Cerebellar nuclear complex (tissue), 1 donor: Measurements from ENCODE around the gene BMP2K.
"Not testable (repeated sequence)": the region's sequence is repeated elsewhere in the genome, so short reads cannot be mapped to it uniquely, and the experiment has no call there.

ENCODE experiments used
- DNase-seq, 2 experiments: peaks; one replicate each; lab custom pipeline; 2025; lab: John Stamatoyannopoulos, UW

Gene BMP2K

GRCh38 chr4:78863254-78863869 lies 87.2 kb downstream of the BMP2K start:
- DNase-seq = no peak

GRCh38 chr4:78863991-78864390 lies 87.8 kb downstream of the BMP2K start:
- DNase-seq = no peak

DNA sequence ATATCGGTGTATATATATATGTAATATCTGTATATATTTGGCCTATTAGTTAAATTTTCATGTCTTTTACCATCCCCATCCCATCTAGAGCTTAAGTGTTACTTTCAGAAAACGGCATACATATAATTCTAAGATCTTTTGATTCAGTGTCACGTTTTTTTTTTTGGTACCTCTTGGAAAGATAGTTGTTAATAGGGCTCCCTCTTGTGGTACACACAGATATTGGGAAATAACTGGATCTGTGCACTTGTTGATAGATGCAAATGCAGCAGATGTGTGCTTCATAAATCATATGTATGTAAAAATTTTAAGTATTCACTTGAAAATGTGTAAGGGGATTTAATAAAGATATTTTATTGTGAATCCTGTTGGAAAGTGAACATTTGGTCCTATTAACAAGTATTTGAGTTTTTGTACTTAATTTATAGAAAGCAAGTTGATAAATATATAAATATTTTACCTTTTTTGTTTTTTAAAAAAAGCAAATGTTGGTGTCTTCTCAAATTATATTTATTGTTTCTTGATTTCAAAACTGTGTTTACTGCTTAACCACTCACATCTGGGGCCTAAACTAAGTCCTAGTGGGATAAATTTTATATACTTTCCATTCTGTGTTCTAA lies 88.4 kb downstream of the BMP2K start:
- DNase-seq = no peak

DNA sequence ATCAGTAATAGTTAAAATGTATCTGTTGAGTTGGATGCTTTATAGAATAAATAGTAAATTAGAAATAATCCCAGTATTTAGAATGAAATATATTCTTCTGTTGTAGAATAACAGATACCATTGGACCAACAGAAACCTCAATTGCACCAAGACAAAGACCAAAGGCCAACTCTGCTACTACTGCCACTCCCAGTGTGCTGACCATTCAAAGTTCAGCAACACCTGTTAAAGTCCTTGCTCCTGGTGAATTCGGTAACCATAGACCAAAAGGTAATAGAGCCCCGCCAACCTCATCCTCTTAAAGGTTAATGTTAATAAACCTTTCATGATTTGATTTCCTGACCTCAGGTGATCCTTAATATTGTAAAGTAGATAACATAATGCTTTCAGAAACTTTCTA lies 89.3 kb downstream of the BMP2K start:
- DNase-seq = no peak

DNA sequence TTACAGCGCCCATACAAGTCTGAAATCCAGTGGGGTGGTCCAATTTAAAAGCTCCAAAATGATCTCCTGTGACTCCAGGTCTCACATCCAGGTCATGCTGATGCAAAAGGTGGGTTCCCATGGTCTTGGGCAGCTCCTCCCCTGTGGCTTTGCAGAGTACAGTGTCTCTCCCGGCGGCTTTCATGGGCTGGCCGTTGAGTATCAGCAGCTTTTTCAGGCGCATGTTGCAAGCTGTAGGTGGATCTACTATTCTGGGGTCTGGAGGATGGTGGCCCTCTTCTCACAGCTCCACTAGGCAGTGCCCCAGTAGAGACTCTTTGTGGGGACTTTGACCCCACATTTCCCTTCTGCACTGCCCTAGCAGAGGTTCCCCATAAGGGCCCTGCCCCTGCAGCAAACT lies 92.6 kb downstream of the BMP2K start:
- DNase-seq = not testable (repeated sequence)

GRCh38 chr4:78870056-78870455 lies 93.9 kb downstream of the BMP2K start:
- no peak for DNase-seq

- DNase-seq = no peak
These were observed 100.6 kb downstream of the BMP2K start for GRCh38 chr4:78876568-78877320.

GRCh38 chr4:78878031-78878430 lies 101.9 kb downstream of the BMP2K start:
- DNase-seq = no peak

DNA sequence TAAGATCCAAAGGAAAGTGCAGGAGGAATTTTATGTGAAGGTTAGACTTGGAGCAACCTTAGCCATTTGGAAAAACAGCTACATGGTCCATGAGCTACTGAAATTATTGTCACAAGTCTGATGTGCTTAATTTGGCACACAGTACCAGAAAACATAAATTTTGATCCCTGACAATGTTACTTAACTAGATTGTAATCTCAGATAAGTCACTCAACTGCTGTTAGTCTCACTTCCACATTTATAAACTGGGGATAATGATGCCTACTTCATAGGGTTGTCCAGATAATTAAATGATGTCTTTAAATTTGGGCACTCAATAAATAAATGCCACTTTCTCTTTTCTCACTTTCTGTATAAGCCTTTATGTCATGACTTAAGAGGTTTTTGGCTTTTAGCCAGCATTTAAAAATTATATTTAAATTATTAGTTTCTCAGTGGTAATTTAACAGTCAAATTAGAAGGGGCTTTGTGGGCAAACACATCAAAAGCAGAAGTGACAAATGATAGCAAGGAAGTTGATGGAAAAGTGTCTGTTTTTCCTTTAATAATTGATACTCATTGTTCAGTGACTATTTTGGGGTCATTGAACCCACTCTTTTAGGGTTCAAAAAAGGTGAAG lies 104.8 kb downstream of the BMP2K start:
- no peak for DNase-seq

- no peak for DNase-seq
These were observed 109.4 kb downstream of the BMP2K start for GRCh38 chr4:78885598-78885997.

GRCh38 chr4:78889955-78890354 lies 113.8 kb downstream of the BMP2K start:
- no peak for DNase-seq

DNA sequence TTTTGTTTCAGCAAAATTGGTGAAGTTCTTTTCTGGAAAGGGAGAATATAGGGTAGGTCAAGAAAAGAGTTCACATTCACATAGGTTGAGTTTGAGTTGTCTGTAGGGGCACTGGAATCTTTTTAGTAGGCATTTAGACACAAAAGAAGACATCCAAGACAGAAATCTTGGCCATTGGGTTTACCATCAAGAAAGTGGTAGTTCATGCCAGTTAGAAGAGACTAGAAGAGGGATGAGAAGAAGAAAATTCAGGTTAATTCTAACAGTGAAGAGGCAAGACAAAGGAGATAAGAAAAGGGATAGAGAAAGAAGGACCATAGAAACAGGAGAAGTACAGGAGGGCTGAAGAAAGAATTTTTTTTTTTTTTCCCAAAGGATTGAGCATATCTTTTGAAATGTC lies 123.2 kb downstream of the BMP2K start:
- no peak for DNase-seq

DNA sequence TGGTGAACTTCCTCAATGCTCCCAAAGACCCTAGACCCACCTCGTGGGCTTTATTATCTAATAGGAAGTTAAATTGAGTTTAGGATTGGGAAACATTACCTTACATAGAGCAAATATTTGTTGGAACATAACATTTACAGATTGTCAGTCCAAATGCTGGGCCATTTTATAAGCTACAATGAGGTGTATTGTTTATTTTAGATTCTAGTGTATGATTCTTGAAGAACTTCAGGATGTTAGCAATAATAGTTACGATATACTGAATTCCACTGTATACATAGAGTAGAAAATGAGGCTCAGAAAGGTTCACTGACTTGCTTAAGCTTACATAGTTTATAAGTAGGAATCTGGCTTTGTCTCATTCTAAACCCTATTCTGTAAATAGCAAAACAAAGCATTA lies 125.7 kb downstream of the BMP2K start:
- DNase-seq = no peak

DNA sequence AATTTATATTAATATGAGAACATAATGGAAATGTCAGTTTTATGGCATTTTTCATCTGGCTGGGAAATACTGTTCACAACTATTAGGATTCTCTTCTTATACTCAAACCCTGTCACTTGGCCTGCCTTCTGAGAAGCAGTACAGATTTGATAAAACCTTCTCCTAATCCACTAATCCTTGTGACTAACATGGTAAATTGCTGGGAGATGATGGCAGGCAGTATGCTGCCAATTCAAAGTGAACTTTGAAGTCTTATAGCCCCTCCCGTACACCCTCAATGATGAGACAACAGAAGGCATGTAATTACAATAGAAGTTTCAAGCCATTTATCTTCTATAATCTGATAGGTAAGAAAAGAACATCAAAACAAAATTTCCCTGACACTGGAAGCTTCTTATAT lies 126.1 kb downstream of the BMP2K start:
- DNase-seq = no peak

DNA sequence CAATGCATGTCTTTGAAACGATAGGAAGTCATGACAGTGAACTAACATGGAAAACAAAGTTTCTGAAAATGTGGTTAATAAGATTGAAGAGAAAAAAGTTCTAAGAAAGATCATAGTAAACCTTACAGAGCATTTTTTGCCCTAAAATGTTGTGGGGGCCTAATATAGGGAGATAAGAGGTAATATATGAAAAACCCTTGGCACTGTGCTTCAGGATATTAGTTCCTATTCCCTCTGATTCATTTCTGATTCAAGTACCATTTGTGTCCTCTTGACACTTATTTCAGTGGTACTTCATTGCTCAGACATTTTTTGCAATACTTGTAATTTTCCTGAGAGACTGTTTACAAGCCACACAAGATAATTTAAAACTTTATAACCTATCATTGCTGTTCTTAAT lies 128.0 kb downstream of the BMP2K start:
- DNase-seq = no peak

DNA sequence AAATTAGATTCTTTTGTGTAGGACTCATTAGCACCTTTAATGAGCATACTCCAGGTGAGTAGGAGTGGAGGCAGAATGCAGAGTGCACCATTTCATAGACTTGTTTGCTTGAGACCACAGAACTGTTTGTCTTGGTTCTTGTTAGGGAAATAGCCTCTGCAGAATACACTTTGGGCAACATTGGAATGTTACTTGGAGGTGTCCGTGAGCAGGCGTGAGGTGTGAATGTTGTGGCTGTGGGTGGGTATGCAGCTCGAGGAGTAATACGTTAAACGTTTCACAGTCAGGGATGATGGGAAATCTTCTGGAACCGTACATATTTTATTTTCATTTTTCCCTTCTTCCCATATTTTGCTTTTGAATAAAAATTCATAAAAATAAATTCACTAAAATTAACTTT lies 131.5 kb downstream of the BMP2K start:
- no peak for DNase-seq

DNA sequence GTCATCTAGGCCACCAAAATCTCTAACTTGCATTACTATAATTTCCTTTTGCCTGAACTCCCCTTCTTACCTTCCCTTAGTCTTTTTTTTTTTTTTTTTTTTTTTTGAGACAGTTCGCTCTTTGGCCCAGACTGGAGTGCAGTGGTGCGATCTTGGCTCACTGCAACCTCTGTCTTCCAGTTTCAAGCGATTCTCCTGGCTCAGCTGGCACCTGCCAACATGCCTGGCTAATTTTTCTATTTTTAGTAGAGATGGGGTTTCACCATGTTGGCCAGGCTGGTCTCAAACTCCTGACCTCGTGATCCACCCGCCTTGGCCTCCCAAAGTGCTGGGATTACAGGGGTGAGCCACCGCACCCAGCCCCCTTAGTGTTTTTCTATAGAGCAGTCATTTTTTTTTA lies 132.8 kb downstream of the BMP2K start:
- not testable (repeated sequence) for DNase-seq

DNA sequence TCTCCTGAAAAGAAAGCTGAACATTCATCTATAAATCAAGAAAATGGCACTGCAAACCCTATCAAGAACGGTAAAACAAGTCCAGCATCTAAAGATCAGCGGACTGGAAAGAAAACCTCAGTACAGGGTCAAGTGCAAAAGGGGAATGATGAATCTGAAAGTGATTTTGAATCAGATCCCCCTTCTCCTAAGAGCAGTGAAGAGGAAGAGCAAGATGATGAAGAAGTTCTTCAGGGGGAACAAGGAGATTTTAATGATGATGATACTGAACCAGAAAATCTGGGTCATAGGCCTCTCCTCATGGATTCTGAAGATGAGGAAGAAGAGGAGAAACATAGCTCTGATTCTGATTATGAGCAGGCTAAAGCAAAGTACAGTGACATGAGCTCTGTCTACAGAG lies 134.5 kb downstream of the BMP2K start:
- no peak for DNase-seq

GRCh38 chr4:78922207-78922606 lies 146.1 kb downstream of the BMP2K start:
- DNase-seq = no peak

DNA sequence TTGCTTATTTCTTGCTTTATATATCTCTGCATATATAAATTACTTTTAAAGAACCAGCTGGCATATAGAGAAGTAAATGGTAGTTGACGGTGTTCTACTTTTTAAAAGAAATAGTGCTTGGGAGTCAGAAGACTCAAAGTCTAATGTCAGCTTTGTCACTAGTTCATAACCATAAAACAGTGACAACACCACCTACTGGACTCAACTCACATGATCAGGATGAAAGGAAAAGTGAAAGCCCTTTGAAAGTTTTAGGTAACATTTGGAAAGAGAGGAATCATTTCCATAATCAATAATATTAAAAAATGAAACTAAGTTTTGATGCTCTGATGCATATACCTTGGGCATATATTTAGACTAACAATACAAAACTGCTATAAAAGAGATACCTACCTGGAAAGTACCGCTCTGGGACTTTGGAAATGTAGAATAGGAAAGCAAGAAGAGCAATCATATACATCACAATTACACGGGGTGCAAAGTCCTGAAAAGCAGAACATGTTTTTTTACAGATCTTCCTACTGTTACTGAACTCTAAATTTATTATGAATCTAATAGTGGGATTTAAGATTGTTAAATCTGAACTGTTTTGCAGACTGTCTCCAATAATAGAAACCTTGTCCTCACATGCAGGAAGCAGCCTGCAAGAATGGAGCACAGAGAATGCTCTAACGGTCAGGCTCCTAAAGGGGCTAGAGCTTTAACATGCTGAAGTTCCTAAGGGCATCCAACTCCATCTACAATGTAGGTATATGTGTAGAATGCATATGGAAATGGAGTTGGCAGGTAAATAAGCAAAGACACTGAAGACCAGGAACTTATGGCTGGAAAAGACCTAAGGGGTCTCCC lies 147.5 kb downstream of the BMP2K start:
- no peak for DNase-seq

DNA sequence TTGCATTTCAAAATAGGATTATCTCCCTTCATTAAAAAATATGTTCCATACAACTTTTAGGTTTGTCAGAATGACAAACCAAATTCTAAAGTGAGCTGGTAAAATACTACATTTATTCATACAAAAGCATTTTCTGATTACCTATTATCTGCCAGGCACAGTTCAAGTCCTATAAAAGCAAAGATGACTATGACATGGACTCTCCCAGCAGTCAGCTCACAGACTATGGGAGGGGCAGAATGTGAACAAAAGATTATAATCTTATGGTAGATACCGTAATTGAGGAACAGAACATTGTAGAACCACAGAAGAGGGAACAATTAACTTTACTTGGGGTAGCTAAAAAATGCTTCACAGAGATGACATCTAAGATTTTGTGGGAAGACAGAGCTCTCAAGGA lies 150.7 kb downstream of the BMP2K start:
- no peak for DNase-seq

GRCh38 chr4:78928835-78929234 lies 152.7 kb downstream of the BMP2K start:
- DNase-seq = no peak
